Activated CD4-positive, CD25-positive, alpha-beta regulatory T cell (primary cell): ENCODE data around the gene SLC22A25.
"Not testable (repeated sequence)": the region's sequence is repeated elsewhere in the genome, so short reads cannot be mapped to it uniquely, and the experiment has no call there.

Experiments used
- DNase-seq, 4 experiments: peaks; one replicate each; lab custom pipeline; 2025; lab: John Stamatoyannopoulos, UW

Gene SLC22A25

GRCh38 chr11:63243533-63243932 is at the start of gene SLC22A25:
Gene SLC22A25, minus strand, starts transcription at chr11:63243599. Its CDS starts 13,947 bp downstream, at chr11:63229652.
- DNase-seq, result no peak

- no peak for DNase-seq
Observed at GRCh38 chr11:63290285-63290684, 46.9 kb upstream of the SLC22A25 start.

- DNase-seq, result no peak
Observed at GRCh38 chr11:63289658-63290057, 46.3 kb upstream of the SLC22A25 start.

GRCh38 chr11:63282579-63282978 is 39.2 kb upstream of the SLC22A25 start:
- DNase-seq, result no peak

GRCh38 chr11:63280920-63281319 is 37.5 kb upstream of the SLC22A25 start:
- DNase-seq, result no peak

- DNase-seq, result no peak
Observed at GRCh38 chr11:63277345-63277943, 34.0 kb upstream of the SLC22A25 start.

- DNase-seq, result no peak
Observed at GRCh38 chr11:63274776-63275175, 31.4 kb upstream of the SLC22A25 start.

- DNase-seq, result no peak
Observed at GRCh38 chr11:63273685-63274084, 30.3 kb upstream of the SLC22A25 start.

GRCh38 chr11:63262547-63262946 is 19.1 kb upstream of the SLC22A25 start:
- DNase-seq, result no peak

- DNase-seq, result no peak
Observed at GRCh38 chr11:63251312-63251711, 7.9 kb upstream of the SLC22A25 start.

- no peak for DNase-seq
Observed at GRCh38 chr11:63250162-63251050, 7.0 kb upstream of the SLC22A25 start.

GRCh38 chr11:63248966-63249365 is 5.6 kb upstream of the SLC22A25 start:
- DNase-seq, result no peak

- DNase-seq, result not testable (repeated sequence)
Observed at GRCh38 chr11:63247237-63248002, 4.0 kb upstream of the SLC22A25 start.

- no peak for DNase-seq
Observed at GRCh38 chr11:63246045-63246444, 2.6 kb upstream of the SLC22A25 start.

- DNase-seq, result no peak
Observed at GRCh38 chr11:63244862-63245261, 1.5 kb upstream of the SLC22A25 start.

GRCh38 chr11:63242089-63242781 is 1.2 kb downstream of the SLC22A25 start:
- no peak for DNase-seq

- no peak for DNase-seq
Observed at GRCh38 chr11:63240791-63241379, 2.5 kb downstream of the SLC22A25 start.

GRCh38 chr11:63240098-63240497 is 3.3 kb downstream of the SLC22A25 start:
- DNase-seq, result no peak

- no peak for DNase-seq
Observed at GRCh38 chr11:63239254-63239653, 4.1 kb downstream of the SLC22A25 start.

GRCh38 chr11:63237413-63237812 is 6.0 kb downstream of the SLC22A25 start:
- no peak for DNase-seq
